ENCODE measurements around the gene BAHCC1.
"Not testable (repeated sequence)": the region's sequence is repeated elsewhere in the genome, so short reads cannot be mapped to it uniquely, and the experiment has no call there.

The BAHCC1 gene

GRCh38 chr17:81394921-81395599, at the start of gene BAHCC1:
Gene BAHCC1, plus strand, starts transcription at chr17:81395457. Its CDS starts 4,283 bp downstream, at chr17:81399740.
- peak; percentile 85 to 93 for DNase-seq

GRCh38 chr17:81346090-81346907, 49.0 kb upstream of the BAHCC1 start:
- DNase-seq = peak; percentile 95 to 96

GRCh38 chr17:81346908-81347349, 48.3 kb upstream of the BAHCC1 start:
- no peak for DNase-seq

GRCh38 chr17:81347437-81347836, 47.8 kb upstream of the BAHCC1 start:
- no peak for DNase-seq

GRCh38 chr17:81348097-81349055, 46.9 kb upstream of the BAHCC1 start:
- no peak for DNase-seq

GRCh38 chr17:81349397-81350319, 45.6 kb upstream of the BAHCC1 start:
- no peak for DNase-seq

GRCh38 chr17:81350320-81350890, 44.9 kb upstream of the BAHCC1 start:
- no peak for DNase-seq

- not testable (repeated sequence) for DNase-seq
These were observed 43.8 kb upstream of the BAHCC1 start for GRCh38 chr17:81351329-81352052.

- DNase-seq = not testable (repeated sequence)
These were observed 43.2 kb upstream of the BAHCC1 start for GRCh38 chr17:81352056-81352455.

GRCh38 chr17:81354252-81354953, 40.9 kb upstream of the BAHCC1 start:
- no peak for DNase-seq

- no peak for DNase-seq
These were observed 40.3 kb upstream of the BAHCC1 start for GRCh38 chr17:81354954-81355347.

- DNase-seq = no peak
These were observed 36.0 kb upstream of the BAHCC1 start for GRCh38 chr17:81359218-81359617.

- not testable (repeated sequence) for DNase-seq
These were observed 33.3 kb upstream of the BAHCC1 start for GRCh38 chr17:81362001-81362400.

- no peak for DNase-seq
These were observed 30.7 kb upstream of the BAHCC1 start for GRCh38 chr17:81364278-81365147.

- peak in 1 of 2 donors; percentile 50 for DNase-seq
These were observed 30.1 kb upstream of the BAHCC1 start for GRCh38 chr17:81365148-81365600.

GRCh38 chr17:81365601-81366585, 29.4 kb upstream of the BAHCC1 start:
- peak in 1 of 2 donors; percentile 36 for DNase-seq

GRCh38 chr17:81366648-81367047, 28.6 kb upstream of the BAHCC1 start:
- no peak for DNase-seq

- no peak for DNase-seq
These were observed 28.1 kb upstream of the BAHCC1 start for GRCh38 chr17:81367171-81367570.

Measured in CD4-positive, alpha-beta T cell treated with Interleukin-1 beta for 1 hour (primary cell).